Mucosa of descending colon (tissue), 3 donors: ENCODE data around the gene APH1B. TPM values are rescaled to one million over a fixed set of nuclear protein-coding genes. Genes with fewer than 3 reads are reported as not detected.

Experiments
- ATAC-seq: fragments of 200-7000 bp; cut with Tn5 transposase; one replicate; pipeline ENCODE4 v1.9.1; 2020; ENCODE audit warnings: mild to moderate bottlenecking, moderate library complexity
- DNase-seq, 3 donors: peaks; one replicate each; pipeline ENCODE4 v3.0.0-alpha.2; 2020
- H3K36me3 ChIP-seq: fragments of 200-600 bp; one replicate; pipeline ENCODE4 v1.8.0; 2021; ENCODE audit warnings: low read depth, mild to moderate bottlenecking
- H3K4me1 ChIP-seq: fragments of 200-600 bp; one replicate; pipeline ENCODE4 v1.8.0; 2021; ENCODE audit warnings: low read depth, mild to moderate bottlenecking
- H3K4me3 ChIP-seq: fragments of 200-600 bp; one replicate; pipeline ENCODE4 v1.8.0; 2021; ENCODE audit warnings: mild to moderate bottlenecking
- H3K9me3 ChIP-seq: fragments of 200-600 bp; one replicate; pipeline ENCODE4 v1.8.0; 2021; ENCODE audit warnings: mild to moderate bottlenecking
- CTCF ChIP-seq: fragments of 200-600 bp; IDR thresholded peaks from one replicate; pipeline ENCODE4 v1.8.0; 2022; ENCODE audit warnings: antibody characterized with exemption, mild to moderate bottlenecking
- intact Hi-C, 2 donors: fragments of 100-400 bp; cut with DNase I in 1 of 2; cut with micrococcal nuclease in 1 of 2; formaldehyde crosslinking; loops; one replicate each; pipeline versions ENCODE4 v1.11.0 to v1.11.1; 2022; cut with DNase I, micrococcal nuclease
- total RNA-seq, 3 donors: library from RNA; stranded (reverse); fragmentation: NEBNext Ultra II Directional in 2 of 3; extraction: Animal tissue kit (Norgen Biotek cat#: 25700) in 2 of 3; gene quantifications; one replicate each; pipeline versions ENCODE4 v1.2.1 to v1.2.4, GENCODE V29; 2021 to 2023
- donor health status: DM: no; HTN: no; CAD: no; lungs with moderate emphysema.
- donor health status: DM: no; HTN: no; CAD: no.
- donor health status: DM: no; HTN: yes; CAD: no.

APH1B gene
- total RNA-seq, 3 donors from 2014 or later, result 6.1 to 12.7 (median 11.4) TPM

- H3K4me1 ChIP-seq, result peaks cover 55% of the 10 kb centered on the region
These were observed 77.6 kb downstream of the APH1B start for GRCh38 chr15:63354821-63355650.

GRCh38 chr15:63357061-63357460 is 79.7 kb downstream of the APH1B start:
- intact Hi-C loops, result no loop called here
- TF ChIP-seq CTCF, result no peak

More at GRCh38 chr15:63354821-63355650, 77.6 kb downstream of the APH1B start:
- no peaks in the 10 kb centered on the region for H3K9me3 ChIP-seq
- peak; percentile 75 to 80 (median 76) for DNase-seq
- intact Hi-C loops, result no loop called here
- no peaks in the 10 kb centered on the region for H3K36me3 ChIP-seq
- TF ChIP-seq CTCF, result no peak
- ATAC-seq, result peak; percentile 69
- H3K4me3 ChIP-seq, result no peak overlapping the region

GRCh38 chr15:63357731-63358130 is 80.3 kb downstream of the APH1B start:
- TF ChIP-seq CTCF, result no peak
- H3K4me3 ChIP-seq, result no peak overlapping the region
- no peaks in the 10 kb centered on the region for H3K9me3 ChIP-seq
- ATAC-seq (peak; percentile 65), DNase-seq (peak in 1 of 3 donors; percentile 73)
- no peaks in the 10 kb centered on the region for H3K36me3 ChIP-seq
- peaks cover 61% of the 10 kb centered on the region for H3K4me1 ChIP-seq
- intact Hi-C loops, result no loop called here

More at GRCh38 chr15:63357061-63357460, 79.7 kb downstream of the APH1B start:
- H3K4me3 ChIP-seq, result no peak overlapping the region
- no peaks in the 10 kb centered on the region for H3K9me3 ChIP-seq
- H3K4me1 ChIP-seq, result peaks cover 61% of the 10 kb centered on the region
- no peaks in the 10 kb centered on the region for H3K36me3 ChIP-seq
- no peak for DNase-seq
- ATAC-seq, result no peak

- Histone ChIP-seq H3K9me3 (no peaks in the 10 kb centered on the region), H3K36me3 (no peaks in the 10 kb centered on the region), H3K4me3 (no peak overlapping the region), H3K4me1 (peaks cover 62% of the 10 kb centered on the region)
- DNase-seq (no peak), ATAC-seq (peak; percentile 4)
- no peak for TF ChIP-seq CTCF
- intact Hi-C loops, result no loop called here
These were observed 81.0 kb downstream of the APH1B start for GRCh38 chr15:63358241-63359029.

Other genes with a start within 250 kb of the APH1B start
- gene TPM1, start 234.9 kb upstream of the APH1B start, total RNA-seq, result 1,000 to 10,000 TPM in 1 of 3 donors, 100 to 1,000 TPM in 2; 613 to 1,704 (median 696) TPM
- gene LACTB, start 155.7 kb upstream of the APH1B start, total RNA-seq, result 10 to 100 TPM; 19.8 to 24.0 (median 21.1) TPM
- gene RPS27L, start 120.1 kb upstream of the APH1B start, total RNA-seq, result 100 to 1,000 TPM; 187 to 234 (median 208) TPM
- gene RAB8B, start 88.0 kb upstream of the APH1B start, total RNA-seq, result 10 to 100 TPM in 2 of 3 donors, 1 to 10 TPM in 1; 7.4 to 26.4 (median 18.3) TPM
- 100 to 1,000 TPM; 141 to 645 (median 213) TPM for gene CA12, start 104.2 kb downstream of the APH1B start, total RNA-seq
- gene USP3, start 227.0 kb downstream of the APH1B start, total RNA-seq, result 100 to 1,000 TPM in 1 of 3 donors, 10 to 100 TPM in 2; 65.6 to 101 (median 67.3) TPM